ENCODE results near the gene TRIM59.
"Not testable (repeated sequence)": the region's sequence is repeated elsewhere in the genome, so short reads cannot be mapped to it uniquely, and the experiment has no call there.

TRIM59 gene

DNA sequence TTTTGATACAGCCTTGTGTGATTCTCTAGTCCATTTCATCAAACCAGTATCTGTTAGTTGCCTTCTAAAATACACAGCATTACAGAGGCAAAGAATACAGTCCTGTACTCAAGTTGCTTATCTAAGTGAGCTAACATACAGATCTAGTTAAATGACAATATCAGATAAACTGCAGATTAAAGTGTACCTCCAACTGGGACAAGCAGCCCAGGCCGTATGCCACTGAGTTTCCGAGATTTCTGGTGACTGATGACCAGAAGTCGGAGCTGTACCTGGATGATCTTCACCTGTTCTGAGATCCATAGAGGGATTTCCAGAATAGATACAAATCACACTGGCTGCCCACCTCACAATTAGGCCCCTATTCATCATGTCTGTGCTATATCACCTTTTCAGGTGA is 6.3 kb upstream of the TRIM59 start:
- DNase-seq (ENCODE audit: low read depth in 2 of 2) = no peak

GRCh38 chr3:160454995-160455394 is 5.4 kb upstream of the TRIM59 start:
- DNase-seq (ENCODE audit: low read depth in 2 of 2) = no peak

DNA sequence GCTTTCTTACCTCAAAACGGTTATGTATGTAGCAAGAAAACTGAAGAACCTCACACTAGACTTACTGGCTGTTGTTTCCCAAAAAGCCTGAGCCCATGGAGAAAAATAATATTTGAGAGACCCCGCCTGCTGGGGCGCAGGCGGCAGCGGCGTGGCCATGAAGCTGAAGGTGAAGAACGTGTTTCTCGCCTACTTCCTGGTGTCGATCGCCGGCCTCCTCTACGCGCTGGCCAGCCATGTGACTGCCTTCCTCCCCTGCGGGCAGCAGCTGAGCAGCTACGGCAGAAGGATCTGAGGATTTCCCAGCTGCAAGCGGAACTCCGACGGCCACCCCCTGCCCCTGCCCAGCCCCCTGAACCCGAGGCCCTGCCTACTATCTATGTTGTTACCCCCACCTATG is 2.7 kb upstream of the TRIM59 start:
- DNase-seq (ENCODE audit: low read depth in 2 of 2) = not testable (repeated sequence)

- DNase-seq (ENCODE audit: low read depth in 2 of 2) = no peak
Observed at GRCh38 chr3:160451602-160452001, 2.0 kb upstream of the TRIM59 start.

DNA sequence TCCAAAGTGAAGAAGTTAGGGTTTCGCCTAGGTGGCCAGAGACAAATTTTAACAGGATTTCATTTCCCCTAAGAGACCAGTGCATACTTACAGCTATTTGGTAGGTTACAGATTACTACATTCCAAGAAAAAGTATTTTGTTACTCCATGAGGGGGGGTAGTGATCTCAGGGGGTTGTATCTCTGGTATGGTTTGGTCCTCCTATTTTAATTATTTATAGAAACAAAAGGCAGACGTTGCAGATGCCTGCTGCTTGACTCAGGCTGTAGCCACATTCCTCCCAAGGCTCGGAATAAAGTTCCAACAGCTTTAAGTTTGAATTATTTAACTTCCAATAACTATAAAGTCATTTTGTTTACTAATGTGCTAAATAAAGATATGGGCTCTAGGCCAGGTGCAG is 1.3 kb upstream of the TRIM59 start:
- DNase-seq (ENCODE audit: low read depth in 2 of 2) = no peak

GRCh38 chr3:160448845-160449635 is 546 bp downstream of the TRIM59 start:
- DNase-seq (ENCODE audit: low read depth in 2 of 2) = no peak

- DNase-seq (ENCODE audit: low read depth in 2 of 2) = no peak
Observed at GRCh38 chr3:160447544-160447943, 2.0 kb downstream of the TRIM59 start.

- no peak for DNase-seq (ENCODE audit: low read depth in 2 of 2)
Observed at GRCh38 chr3:160446522-160447056, 3.0 kb downstream of the TRIM59 start.

DNA sequence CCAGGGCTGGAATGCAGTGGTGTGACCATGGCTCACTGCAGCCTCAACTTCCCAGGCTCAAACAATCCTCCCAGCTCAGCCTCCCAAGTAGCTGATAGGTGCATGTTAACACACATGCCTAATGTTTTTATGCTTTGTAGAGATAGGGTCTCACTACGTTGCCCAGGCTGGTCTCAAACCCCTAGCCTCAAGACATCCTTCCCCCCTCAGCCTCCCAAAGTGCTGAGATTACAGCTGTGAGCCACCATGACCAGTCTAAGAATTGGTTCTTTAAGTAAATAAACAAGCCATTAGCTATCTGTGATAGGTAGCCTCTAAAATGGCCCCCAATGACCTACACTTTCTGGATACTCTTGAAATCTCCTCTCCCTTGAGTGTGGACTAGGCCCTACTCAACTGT is 3.7 kb downstream of the TRIM59 start:
- no peak for DNase-seq (ENCODE audit: low read depth in 2 of 2)

- no peak for DNase-seq (ENCODE audit: low read depth in 2 of 2)
Observed at GRCh38 chr3:160444411-160444810, 5.2 kb downstream of the TRIM59 start.

GRCh38 chr3:160440687-160441086 is 8.9 kb downstream of the TRIM59 start:
- no peak for DNase-seq (ENCODE audit: low read depth in 2 of 2)

DNA sequence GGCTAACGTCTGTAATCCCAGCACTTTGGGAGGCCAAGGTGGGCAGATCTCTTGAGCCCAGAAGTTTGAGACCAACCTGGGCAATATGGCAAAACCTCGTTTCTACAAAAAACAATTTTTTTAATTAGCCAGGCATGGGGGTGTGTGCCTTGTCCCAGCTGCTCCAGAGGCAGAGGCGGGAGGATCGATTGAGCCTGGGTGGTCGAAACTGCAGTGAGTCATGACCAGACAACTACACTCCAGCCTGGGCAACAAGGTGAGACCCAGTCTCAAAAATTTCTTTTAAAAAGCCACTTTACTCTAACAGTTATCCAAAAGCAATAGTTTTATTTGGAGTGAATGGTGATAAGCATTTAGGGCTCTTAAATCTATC is 12.5 kb downstream of the TRIM59 start:
- no peak for DNase-seq (ENCODE audit: low read depth in 2 of 2)

- DNase-seq (ENCODE audit: low read depth in 2 of 2) = no peak
Observed at GRCh38 chr3:160435747-160436146, 13.8 kb downstream of the TRIM59 start.

DNA sequence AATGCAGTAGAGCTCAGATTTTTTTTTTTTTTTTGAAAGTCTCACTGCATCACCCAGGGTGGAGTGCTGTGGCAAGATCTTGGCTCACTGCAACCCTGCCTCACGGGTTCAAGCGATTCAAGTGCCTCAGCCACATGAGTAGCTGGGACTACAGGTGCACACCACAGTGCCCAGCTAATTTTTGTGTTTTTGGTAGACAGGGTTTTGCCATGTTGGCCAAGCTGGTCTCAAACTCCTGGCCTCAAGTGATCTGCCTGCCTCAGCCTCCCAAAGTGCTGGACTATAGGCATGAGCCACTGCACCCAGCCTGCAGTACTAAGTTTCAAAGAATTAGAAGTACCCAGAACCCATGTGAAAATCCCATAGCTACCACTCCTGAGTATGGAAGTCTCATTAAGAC is 14.5 kb downstream of the TRIM59 start:
- DNase-seq (ENCODE audit: low read depth in 2 of 2) = no peak

DNA sequence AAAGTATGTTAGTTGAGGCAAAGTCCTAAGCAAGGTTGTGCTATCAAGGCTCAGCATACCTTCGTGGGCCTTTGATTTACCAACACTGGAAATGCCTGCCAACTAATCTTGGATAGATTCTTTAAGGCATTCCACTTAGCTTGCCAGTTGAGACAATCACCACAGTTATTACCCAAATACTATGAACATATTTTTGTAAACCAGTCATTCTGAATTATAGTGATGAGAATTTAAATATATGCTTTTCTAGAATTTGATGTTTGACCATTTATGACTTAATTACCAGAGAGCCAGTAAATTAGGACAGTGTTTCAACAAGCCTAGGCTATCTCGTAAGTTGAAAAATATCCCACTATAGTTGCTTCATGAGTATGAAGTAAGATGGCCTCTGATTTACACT is 15.5 kb downstream of the TRIM59 start:
- DNase-seq (ENCODE audit: low read depth in 2 of 2) = no peak

GRCh38 chr3:160427832-160428424 is 21.7 kb downstream of the TRIM59 start:
- no peak for DNase-seq (ENCODE audit: low read depth in 2 of 2)

- no peak for DNase-seq (ENCODE audit: low read depth in 2 of 2)
Observed at GRCh38 chr3:160417311-160417710, 32.3 kb downstream of the TRIM59 start.

- DNase-seq (ENCODE audit: low read depth in 2 of 2) = peak; percentile 25 to 41
Observed at GRCh38 chr3:160413613-160414248, 35.9 kb downstream of the TRIM59 start.

DNA sequence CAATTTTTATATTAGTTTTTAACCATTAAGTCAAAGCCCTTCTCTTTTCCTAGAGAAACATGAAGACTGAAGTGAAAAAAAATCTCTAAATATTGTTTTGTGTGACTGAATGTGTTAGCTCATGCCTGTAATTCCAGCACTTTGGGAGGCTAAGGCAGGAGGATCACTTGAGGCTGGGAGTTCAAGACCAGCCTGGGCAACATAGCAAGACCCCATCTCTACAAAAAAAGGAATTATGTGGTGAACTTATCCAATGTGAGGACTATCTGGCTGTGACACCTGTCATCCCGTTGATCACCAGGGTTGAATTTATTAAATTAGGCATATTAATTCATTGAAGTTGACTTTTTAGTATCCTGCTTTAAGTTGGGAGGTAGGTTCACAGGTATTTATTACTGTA is 37.1 kb downstream of the TRIM59 start:
- no peak for DNase-seq (ENCODE audit: low read depth in 2 of 2)

GRCh38 chr3:160409812-160410610 is 39.6 kb downstream of the TRIM59 start:
- no peak for DNase-seq (ENCODE audit: low read depth in 2 of 2)

DNA sequence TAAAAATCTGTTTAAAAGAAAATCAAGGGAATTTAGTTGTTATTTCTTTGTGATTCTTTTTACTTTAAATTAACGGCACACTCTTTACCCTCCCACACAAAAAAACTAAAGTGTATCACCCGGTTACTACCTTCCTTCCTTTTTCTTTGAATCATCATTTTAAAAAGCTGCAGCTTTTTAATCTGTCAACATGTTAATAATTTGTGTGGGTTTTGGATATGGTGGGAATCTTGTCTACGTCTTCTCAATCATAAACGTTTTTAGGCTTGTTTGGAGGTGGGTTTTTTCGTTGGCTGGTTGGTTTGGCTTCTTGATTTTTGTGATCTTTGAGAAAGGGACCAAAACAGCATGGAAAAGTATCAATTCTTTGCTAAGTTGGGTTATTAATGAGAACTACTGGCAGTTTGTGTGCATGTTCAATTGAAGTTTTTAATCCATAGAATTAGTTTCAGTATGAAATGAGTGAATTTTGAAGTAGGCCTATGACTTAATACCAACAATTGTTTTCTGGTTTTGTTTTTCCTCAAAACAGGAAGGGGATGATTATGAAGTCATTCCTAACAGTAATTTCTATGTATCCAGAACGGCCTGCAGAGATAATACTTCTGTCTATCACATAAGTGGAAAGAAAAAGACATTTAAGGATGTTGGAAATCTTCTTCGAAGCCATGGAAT is 45.7 kb downstream of the TRIM59 start:
- DNase-seq (ENCODE audit: low read depth in 2 of 2) = no peak

Measured in stimulated activated CD8-positive, alpha-beta memory T cell treated with anti-CD3 and anti-CD28 coated beads, Interleukin-15, amount 100 ng/mL, for 48 hours (primary cell).